Cardiac septum (tissue), 1 donor: ENCODE measurements around the gene NHLRC1. TPM values are rescaled to one million over a fixed set of nuclear protein-coding genes. Genes with fewer than 3 reads are reported as not detected.
A peak's percentile ranks its signal among the peaks of the same experiment; 100 is the strongest.
"Not testable (repeated sequence)": the region's sequence is repeated elsewhere in the genome, so short reads cannot be mapped to it uniquely, and the experiment has no call there.

ENCODE experiments used
- DNase-seq: peaks from one replicate; pipeline ENCODE4 v3.0.0-alpha.2; 2020; ENCODE audit warnings: low spot score
- intact Hi-C: fragments of 100-400 bp; cut with DNase I; formaldehyde crosslinking; loops from one replicate; pipeline ENCODE4 v1.14.0; 2022
- long read RNA-seq: library from polyadenylated mRNA; unstranded; transcript quantifications from one replicate; pipeline ENCODE4 v2.0.0, GENCODE V29; 2021
- total RNA-seq: library from RNA; stranded (reverse); fragmentation: NEBNext Ultra II Directional; extraction: Animal tissue kit (Norgen Biotek cat#: 25700); gene quantifications from one replicate; pipeline ENCODE4 v1.2.1, GENCODE V29; 2021
- donor health status: DM: no; HTN: no; CAD: no.

Gene NHLRC1
- total RNA-seq = 1.6 TPM
- long read RNA-seq, transcript NHLRC1-201 (1 exons, 2,248 nt) = major isoform, 6 of 6 reads
- long read RNA-seq, partial matches to known transcripts = 0 of 6 reads
- long read RNA-seq, other reads (novel, unspliced or antisense) = 0 of 6 reads

GRCh38 chr6:18122128-18123093 is at the start of gene NHLRC1:
NHLRC1 (minus strand) TSS chr6:18122677; CDS start chr6:18122606, 71 bp downstream.
- peak; percentile 93 for DNase-seq
- intact Hi-C loops = loop anchor here (2.0 to 5.0 kb wide), 2 partner anchors 134 to 290 kb away; no protein-coding TSS in a partner anchor

- no peak for DNase-seq
- intact Hi-C loops = no loop called here
Measured at GRCh38 chr6:18171871-18172270, 49.4 kb upstream of the NHLRC1 start.

GRCh38 chr6:18168264-18168663 is 45.8 kb upstream of the NHLRC1 start:
- intact Hi-C loops = no loop called here
- no peak for DNase-seq

GRCh38 chr6:18166312-18167036 is 44.0 kb upstream of the NHLRC1 start:
- DNase-seq = no peak
- intact Hi-C loops = no loop called here

GRCh38 chr6:18165751-18166150 is 43.3 kb upstream of the NHLRC1 start:
- intact Hi-C loops = no loop called here
- DNase-seq = no peak

- no peak for DNase-seq
Measured at GRCh38 chr6:18162401-18162800, 39.9 kb upstream of the NHLRC1 start.

GRCh38 chr6:18161431-18161830 is 39.0 kb upstream of the NHLRC1 start:
- no peak for DNase-seq
- intact Hi-C loops = no loop called here

More at GRCh38 chr6:18162401-18162800, 39.9 kb upstream of the NHLRC1 start:
- intact Hi-C loops = no loop called here

- intact Hi-C loops = no loop called here
- no peak for DNase-seq
Measured at GRCh38 chr6:18160911-18161310, 38.4 kb upstream of the NHLRC1 start.

- intact Hi-C loops = loop anchor here (10.0 kb wide), 2 partner anchors 109 to 451 kb away; partner anchors contain the start of genes DEK and NUP153
- peak; percentile 88 for DNase-seq
Measured at GRCh38 chr6:18155864-18156421, 33.5 kb upstream of the NHLRC1 start.

GRCh38 chr6:18155150-18155863 is 32.8 kb upstream of the NHLRC1 start, which contains the start of gene KDM1B:
KDM1B (plus strand) TSS chr6:18155422; CDS start chr6:18159896, 4,474 bp downstream.
- peak; percentile 100 for DNase-seq
- intact Hi-C loops = loop anchor here (10.0 kb wide), 2 partner anchors 109 to 451 kb away; partner anchors contain the start of genes DEK and NUP153

- intact Hi-C loops = loop anchor here (10.0 kb wide), 2 partner anchors 110 to 450 kb away; partner anchors contain the start of genes DEK and NUP153
Measured at GRCh38 chr6:18154507-18155149, 32.2 kb upstream of the NHLRC1 start, which contains the start of gene TPMT. TPMT (minus strand) TSS chr6:18155077; CDS start chr6:18149127, 5,950 bp downstream.

GRCh38 chr6:18153311-18153703 is 30.8 kb upstream of the NHLRC1 start:
- intact Hi-C loops = loop anchor here (10.0 kb wide), 2 partner anchors 111 to 449 kb away; partner anchors contain the start of genes DEK and NUP153
- DNase-seq = no peak

More at GRCh38 chr6:18154507-18155149, 32.2 kb upstream of the NHLRC1 start, which contains the start of gene TPMT:
- no peak for DNase-seq

GRCh38 chr6:18151801-18152200 is 29.3 kb upstream of the NHLRC1 start:
- intact Hi-C loops = loop anchor here (10.0 kb wide), 2 partner anchors 113 to 447 kb away; partner anchors contain the start of genes DEK and NUP153
- no peak for DNase-seq

GRCh38 chr6:18151391-18151790 is 28.9 kb upstream of the NHLRC1 start:
- intact Hi-C loops = loop anchor here (10.0 kb wide), 2 partner anchors 113 to 447 kb away; partner anchors contain the start of genes DEK and NUP153
- not testable (repeated sequence) for DNase-seq

- DNase-seq = no peak
- intact Hi-C loops = no loop called here
Measured at GRCh38 chr6:18148304-18149025, 26.0 kb upstream of the NHLRC1 start.

- intact Hi-C loops = no loop called here
- no peak for DNase-seq
Measured at GRCh38 chr6:18147616-18148015, 25.1 kb upstream of the NHLRC1 start.

- intact Hi-C loops = no loop called here
- DNase-seq = no peak
Measured at GRCh38 chr6:18147160-18147559, 24.7 kb upstream of the NHLRC1 start.
